ENCODE measurements around the gene VTN.

- no peak for TF ChIP-seq POLR2A (IDR thresholded peaks at IDR 0.05)
- TF ChIP-seq, protein P1, sequence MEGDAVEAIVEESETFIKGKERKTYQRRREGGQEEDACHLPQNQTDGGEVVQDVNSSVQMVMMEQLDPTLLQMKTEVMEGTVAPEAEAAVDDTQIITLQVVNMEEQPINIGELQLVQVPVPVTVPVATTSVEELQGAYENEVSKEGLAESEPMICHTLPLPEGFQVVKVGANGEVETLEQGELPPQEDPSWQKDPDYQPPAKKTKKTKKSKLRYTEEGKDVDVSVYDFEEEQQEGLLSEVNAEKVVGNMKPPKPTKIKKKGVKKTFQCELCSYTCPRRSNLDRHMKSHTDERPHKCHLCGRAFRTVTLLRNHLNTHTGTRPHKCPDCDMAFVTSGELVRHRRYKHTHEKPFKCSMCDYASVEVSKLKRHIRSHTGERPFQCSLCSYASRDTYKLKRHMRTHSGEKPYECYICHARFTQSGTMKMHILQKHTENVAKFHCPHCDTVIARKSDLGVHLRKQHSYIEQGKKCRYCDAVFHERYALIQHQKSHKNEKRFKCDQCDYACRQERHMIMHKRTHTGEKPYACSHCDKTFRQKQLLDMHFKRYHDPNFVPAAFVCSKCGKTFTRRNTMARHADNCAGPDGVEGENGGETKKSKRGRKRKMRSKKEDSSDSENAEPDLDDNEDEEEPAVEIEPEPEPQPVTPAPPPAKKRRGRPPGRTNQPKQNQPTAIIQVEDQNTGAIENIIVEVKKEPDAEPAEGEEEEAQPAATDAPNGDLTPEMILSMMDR (IDR thresholded peaks at IDR 0.05), result no peak
Observed at GRCh38 chr17:28386391-28386790, 16.3 kb upstream of the VTN start.
